GM10248 (cell line): ENCODE results near the gene SPATS1.

Experiments used
- CTCF ChIA-PET: fragments of 300-600 bp; sonication (Branson Sonifier 250); formaldehyde crosslinking; extraction: SDS; loops from one replicate; lab custom pipeline; 2021; ENCODE audit warnings: antibody characterized with exemption; lab: Yijun Ruan, JAX
- POLR2A ChIA-PET: fragments of 350-650 bp; sonication (Branson Sonifier 250); formaldehyde crosslinking; extraction: SDS; loops from one replicate; lab custom pipeline; 2020; ENCODE audit warnings: antibody characterized with exemption; lab: Yijun Ruan, JAX
- DNase-seq: peaks from one replicate; pipeline ENCODE4 v3.0.0; 2012; ENCODE audit errors: extremely low spot score
- CTCF ChIP-seq: IDR thresholded peaks from 2 replicates; pipeline ENCODE4 v1.5.1; 2012; ENCODE audit warnings: mild to moderate bottlenecking, low read depth; ENCODE audit errors: extremely low read depth, missing control alignments, control extremely low read depth

The SPATS1 gene

DNA sequence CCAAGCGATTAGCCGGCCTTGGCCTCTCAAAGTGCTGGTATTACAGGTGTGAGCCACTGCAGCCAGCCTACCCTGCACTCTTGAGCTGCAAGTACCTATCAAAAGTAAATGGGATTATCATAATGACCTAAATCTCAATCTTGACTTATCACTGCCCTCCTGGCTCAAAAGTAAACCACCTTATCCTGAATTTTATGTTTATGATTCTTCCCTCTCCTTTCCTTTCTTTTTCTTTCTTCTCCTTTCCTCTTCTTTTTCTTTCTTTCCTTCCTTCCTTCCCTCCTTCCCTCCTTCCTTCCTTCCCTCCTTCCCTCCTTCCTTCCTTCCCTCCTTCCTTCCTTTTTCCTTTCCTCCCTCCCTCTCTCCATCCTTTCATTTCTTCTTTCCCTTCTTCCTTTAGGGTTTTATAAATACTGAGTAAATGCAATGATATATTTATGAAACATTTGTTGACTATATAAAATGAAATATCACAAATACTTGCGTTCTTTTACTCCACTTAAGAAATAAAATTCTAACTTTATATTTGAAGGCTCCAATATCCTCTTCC lies 21.0 kb downstream of the SPATS1 start:
- DNase-seq = no peak
- no peak for TF ChIP-seq CTCF
- CTCF ChIA-PET = no interaction called here
- POLR2A ChIA-PET = no interaction called here

GRCh38 chr6:44366781-44367180 lies 24.3 kb downstream of the SPATS1 start:
- POLR2A ChIA-PET = no interaction called here
- CTCF ChIA-PET = interaction anchor here (2.2 kb wide), 1 partner anchor 15 kb away, joined by 8 read pairs; no protein-coding TSS in a partner anchor
- no peak for DNase-seq

DNA sequence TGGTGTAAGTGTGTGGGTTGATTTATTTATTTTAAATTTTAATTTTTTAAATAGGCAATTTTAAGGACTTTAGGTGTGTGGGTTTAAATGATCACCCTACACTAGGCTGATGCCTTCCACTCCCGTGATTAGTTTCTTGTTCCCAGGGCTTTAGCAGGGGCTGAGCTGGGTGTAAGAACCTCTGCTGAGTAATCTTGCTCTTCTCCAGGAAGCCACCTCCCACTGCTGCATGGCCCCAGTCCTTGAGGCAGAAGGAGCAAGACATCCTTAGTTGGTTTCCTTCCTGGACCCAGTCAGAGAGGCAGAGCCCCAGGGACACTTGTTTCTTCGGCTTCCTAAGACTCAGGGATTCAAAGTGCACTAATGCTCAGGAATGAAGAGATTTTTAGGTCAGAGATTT lies 25.2 kb downstream of the SPATS1 start:
- POLR2A ChIA-PET = no interaction called here
- no peak for TF ChIP-seq CTCF
- no peak for DNase-seq
- CTCF ChIA-PET = interaction anchor here (0.7 kb wide), 1 partner anchor 21 kb away, joined by 3 read pairs; no protein-coding TSS in a partner anchor

More at GRCh38 chr6:44366781-44367180, 24.3 kb downstream of the SPATS1 start:
- no peak for TF ChIP-seq CTCF

DNA sequence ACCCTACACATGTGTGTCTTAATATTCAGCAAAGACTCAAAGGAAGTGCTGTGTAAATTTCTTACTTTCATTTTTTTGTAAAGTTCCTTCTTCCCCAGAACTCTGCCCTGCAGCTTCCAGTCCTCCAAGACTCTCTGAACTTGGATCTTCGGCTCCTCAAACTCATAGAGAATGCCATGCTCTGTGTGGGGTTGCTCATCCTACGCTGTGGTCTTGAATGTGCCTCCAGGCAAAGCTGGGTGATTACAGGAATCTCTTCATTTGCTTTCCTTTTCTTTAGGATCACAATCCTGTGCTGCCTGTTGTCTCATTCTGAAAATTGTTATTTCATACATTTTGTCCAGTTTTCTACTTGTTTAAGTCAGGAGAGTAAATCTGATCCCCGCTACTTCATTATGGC lies 30.6 kb downstream of the SPATS1 start:
- POLR2A ChIA-PET = no interaction called here
- DNase-seq = no peak
- CTCF ChIA-PET = no interaction called here
- no peak for TF ChIP-seq CTCF

- ChIA-PET POLR2A (no interaction called here), CTCF (no interaction called here)
- TF ChIP-seq CTCF = no peak
- DNase-seq = no peak
These were observed 31.3 kb downstream of the SPATS1 start for GRCh38 chr6:44373787-44374186.

GRCh38 chr6:44375071-44375470 lies 32.6 kb downstream of the SPATS1 start:
- ChIA-PET CTCF (interaction anchor here (1.1 kb wide), 1 partner anchor 62 kb away, joined by 3 read pairs; the partner anchor contains the start of gene AARS2), POLR2A (no interaction called here)
- TF ChIP-seq CTCF = no peak
- DNase-seq = no peak
